T-helper 1 cell (primary cell): ENCODE measurements around the gene NREP.

Experiments
- DNase-seq, 5 donors: peaks; one replicate each; pipeline ENCODE4 v3.0.0-alpha.2; 2012 to 2020
- total RNA-seq, 4 donors: gene quantifications; one replicate each; lab custom pipeline; 2026; lab: John Stamatoyannopoulos, UW

NREP gene, protein sequence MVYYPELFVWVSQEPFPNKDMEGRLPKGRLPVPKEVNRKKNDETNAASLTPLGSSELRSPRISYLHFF
- 0.24 to 0.61 (median 0.37) reads per million in 4 donors for total RNA-seq

GRCh38 chr5:111756581-111757354, at the start of gene NREP:
Gene NREP (minus strand): TSS chr5:111757194. CDS start chr5:111755772, 1,422 bp downstream.
- DNase-seq, result no peak

- no peak for DNase-seq
These were observed 49.8 kb upstream of the NREP start for GRCh38 chr5:111806753-111807152.

GRCh38 chr5:111806156-111806555, 49.2 kb upstream of the NREP start:
- DNase-seq, result no peak

- DNase-seq, result no peak
These were observed 48.1 kb upstream of the NREP start for GRCh38 chr5:111805071-111805470.

GRCh38 chr5:111800351-111800750, 43.4 kb upstream of the NREP start:
- DNase-seq, result no peak

- no peak for DNase-seq
These were observed 38.1 kb upstream of the NREP start for GRCh38 chr5:111795142-111795541.

DNA sequence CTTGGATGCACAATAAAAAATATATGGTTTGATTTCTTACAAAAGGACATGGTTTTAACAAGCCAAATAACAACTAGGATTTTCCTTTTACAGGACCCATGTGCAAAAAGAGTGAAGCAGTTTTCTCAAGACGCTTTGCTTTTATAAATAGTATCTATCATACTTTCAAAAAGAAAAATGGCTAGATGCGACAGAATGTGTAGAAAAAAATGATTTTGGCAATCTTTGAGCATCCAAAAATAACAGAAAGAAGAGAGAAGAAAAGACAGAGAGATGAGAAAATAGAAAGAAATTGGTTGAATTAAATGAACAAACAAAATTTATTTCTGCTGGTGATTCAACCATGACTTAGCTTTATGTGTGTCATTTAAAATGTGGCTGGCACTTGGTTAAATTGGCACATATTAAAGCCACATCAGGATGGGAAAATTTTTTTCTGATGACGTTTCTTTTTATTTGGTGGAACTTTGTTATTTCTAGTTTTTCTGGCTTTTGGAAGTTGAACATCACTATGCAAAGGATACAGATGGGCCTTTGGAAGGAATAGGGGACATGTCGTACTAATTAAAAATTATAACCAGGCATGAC, 35.6 kb upstream of the NREP start:
- no peak for DNase-seq

DNA sequence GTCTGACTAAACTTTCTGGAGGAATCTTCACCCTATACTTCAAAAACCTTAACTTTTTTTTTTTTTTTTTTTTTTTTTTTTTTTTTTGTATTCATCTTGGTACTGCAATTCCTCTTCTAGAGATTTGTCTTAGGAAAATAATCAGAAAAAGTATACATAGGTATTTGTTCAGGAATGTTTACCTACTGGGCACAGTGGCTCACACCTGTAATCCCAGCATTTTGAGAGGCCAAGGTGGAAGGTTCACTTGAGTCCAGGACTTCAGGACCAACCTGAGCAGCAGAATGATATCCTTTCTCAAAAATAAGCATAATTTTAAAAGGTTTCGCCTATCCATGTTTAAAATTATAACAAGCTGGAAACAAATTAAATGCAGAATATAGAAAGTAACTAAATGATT, 33.3 kb upstream of the NREP start:
- no peak for DNase-seq

- no peak for DNase-seq
These were observed 30.0 kb upstream of the NREP start for GRCh38 chr5:111787006-111787405.

DNA sequence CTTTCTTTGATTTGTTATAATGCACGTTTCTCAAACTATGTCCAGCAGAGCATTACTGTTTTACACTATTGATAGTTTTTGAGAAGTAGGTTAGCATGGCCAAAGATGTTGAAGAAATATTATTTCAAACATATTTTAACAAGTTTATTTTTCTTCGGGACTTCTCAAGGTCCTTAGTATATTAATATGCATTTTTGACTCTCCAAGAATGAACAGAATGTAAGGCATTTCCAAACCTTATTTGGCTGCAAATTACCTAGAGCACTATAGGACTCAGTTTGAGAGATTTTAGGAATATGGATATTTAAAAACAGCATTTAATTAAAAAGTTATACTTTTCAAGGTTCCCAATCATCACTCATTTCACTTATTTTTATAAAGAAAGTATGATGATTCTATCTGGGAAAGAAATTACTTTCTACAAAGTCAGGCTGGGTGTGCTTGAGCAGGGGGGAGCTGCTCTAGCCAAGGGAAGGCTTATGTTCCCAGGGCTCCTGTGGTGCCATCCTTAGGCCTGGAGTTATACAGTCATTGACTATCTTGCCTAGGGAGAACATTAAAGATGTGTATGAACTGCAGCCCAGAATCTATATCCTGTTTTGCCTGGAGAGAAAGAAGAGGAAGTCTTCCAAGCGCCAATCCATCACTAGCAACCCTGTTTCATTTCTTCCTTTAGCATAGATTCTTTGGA, 27.6 kb upstream of the NREP start:
- DNase-seq, result no peak

GRCh38 chr5:111783537-111783936, 26.5 kb upstream of the NREP start:
- DNase-seq, result no peak

DNA sequence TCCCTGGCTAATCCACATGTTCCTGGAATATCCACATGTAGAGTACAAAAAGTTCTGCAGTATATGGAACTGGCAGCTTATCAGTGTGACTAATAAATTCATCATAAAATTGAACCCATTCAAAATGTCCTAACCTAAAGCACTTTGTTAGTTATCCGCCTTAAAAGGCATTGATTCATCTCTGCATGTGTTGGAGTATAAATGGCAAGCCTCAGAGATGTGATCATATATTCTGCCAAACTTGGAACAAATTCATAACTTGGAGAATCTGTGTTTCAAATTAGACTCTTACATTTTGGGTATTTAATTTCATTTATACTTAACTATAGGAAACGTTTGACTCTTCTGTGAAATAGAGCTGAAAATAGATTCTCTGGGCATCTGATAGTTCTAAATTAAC, 25.2 kb upstream of the NREP start:
- no peak for DNase-seq

DNA sequence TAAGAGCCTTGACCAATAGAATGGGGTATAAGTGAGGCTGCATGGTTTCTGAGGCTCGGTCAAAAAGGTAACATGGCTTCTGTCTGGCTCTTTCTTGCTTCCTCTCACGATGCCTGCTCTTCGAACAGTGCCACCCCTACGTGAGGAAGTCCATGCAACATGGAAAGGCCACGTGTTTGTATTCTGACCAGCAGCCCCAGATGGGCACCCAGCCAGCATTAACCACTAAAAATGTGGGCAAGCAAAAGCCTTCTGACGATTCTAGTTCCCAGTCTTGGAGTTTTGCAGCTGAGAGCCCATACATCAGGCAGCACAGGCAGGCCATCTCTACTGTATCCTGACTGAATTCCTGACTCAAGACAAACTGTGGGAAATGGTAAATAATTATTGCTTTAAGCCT, 24.2 kb upstream of the NREP start:
- DNase-seq, result no peak

GRCh38 chr5:111779922-111780292, 22.9 kb upstream of the NREP start:
- no peak for DNase-seq

GRCh38 chr5:111779260-111779921, 22.4 kb upstream of the NREP start:
- no peak for DNase-seq

- no peak for DNase-seq
These were observed 20.2 kb upstream of the NREP start for GRCh38 chr5:111776913-111777781.

GRCh38 chr5:111775224-111775623, 18.2 kb upstream of the NREP start:
- no peak for DNase-seq

GRCh38 chr5:111774525-111774924, 17.5 kb upstream of the NREP start:
- DNase-seq, result no peak

- no peak for DNase-seq
These were observed 15.6 kb upstream of the NREP start for GRCh38 chr5:111772456-111773122.

DNA sequence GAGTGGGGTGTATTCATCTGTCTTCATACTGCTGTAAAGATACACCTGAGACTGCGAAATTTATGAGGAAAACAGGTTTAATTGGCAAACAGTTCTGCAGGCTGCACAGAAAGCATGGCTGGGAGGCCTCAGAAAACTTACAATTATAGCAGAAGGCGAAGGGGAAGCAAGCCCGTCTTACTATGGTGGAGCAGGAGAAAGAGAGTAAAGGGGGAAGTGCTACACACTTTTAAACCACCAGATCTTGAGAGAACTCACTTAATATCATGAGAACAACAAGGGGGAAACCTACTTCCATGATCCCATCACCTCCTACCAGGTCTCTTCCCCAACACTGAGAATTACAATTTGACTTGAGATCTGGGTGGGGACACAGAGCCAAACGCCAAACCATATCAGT, 12.5 kb upstream of the NREP start:
- DNase-seq, result no peak
